ENCODE measurements around the gene HSD17B3.
"Not testable (repeated sequence)": the region's sequence is repeated elsewhere in the genome, so short reads cannot be mapped to it uniquely, and the experiment has no call there.

Gene HSD17B3

DNA sequence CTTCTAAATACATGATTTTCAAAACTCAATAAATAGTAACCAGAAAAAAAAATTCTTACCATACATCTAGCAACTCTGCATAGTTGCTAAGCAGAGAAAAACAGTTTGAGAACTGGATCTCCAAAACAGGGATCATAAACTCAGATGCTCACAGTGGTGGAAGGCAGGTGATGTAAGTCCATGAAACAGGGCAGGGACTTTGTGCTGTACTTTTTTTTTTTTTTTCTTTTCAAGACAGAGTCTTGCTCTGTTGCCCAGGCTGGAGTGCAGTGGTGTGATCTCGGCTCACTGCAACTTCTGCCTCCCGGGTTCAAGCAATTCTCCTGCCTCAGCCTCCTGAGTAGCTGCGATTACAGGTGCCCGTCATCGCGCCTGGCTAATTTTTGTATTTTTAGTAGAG, 5.0 kb upstream of the HSD17B3 start:
- H3K14ac ChIP-seq (ENCODE audit: low read length); DNase-seq (ENCODE audit: low spot score); H3K4me2 ChIP-seq (ENCODE audit: insufficient read depth, low read length, poor library complexity, severe bottlenecking); H3K4me1 ChIP-seq (ENCODE audit: control insufficient read depth in 2 of 2, insufficient read depth in 1 of 2, low read depth in 1 of 2, low read length in 2 of 2); H2AK5ac ChIP-seq (ENCODE audit: low read depth, low read length); H3K27ac ChIP-seq (replicated peaks; ENCODE audit: low read length); H3K9ac ChIP-seq (ENCODE audit: low read depth, low read length, poor library complexity); H3K79me1 ChIP-seq (ENCODE audit: low read depth, low read length); H3K9me3 ChIP-seq (replicated peaks in 1 of 2; ENCODE audit: control insufficient read depth in 2 of 2, insufficient read depth in 1 of 2, low read depth in 1 of 2, low read length in 2 of 2); H2BK120ac ChIP-seq (ENCODE audit: low read depth, low read length); H3K4ac ChIP-seq (ENCODE audit: low read length); H3K18ac ChIP-seq (ENCODE audit: low read length); H3K27me3 ChIP-seq (ENCODE audit: control insufficient read depth in 3 of 3, insufficient read depth in 3 of 3, low read depth in 1 of 3, low read length in 3 of 3); H2BK5ac ChIP-seq (ENCODE audit: low read length); H3K36me3 ChIP-seq (replicated peaks in 1 of 2; ENCODE audit: control insufficient read depth in 2 of 2, insufficient read depth in 2 of 2, low read length in 2 of 2); H2BK15ac ChIP-seq (ENCODE audit: low read length); H3K4me3 ChIP-seq (ENCODE audit: low read length in 2 of 2); H4K8ac ChIP-seq (ENCODE audit: low read depth, low read length); H2AFZ ChIP-seq (ENCODE audit: low read length); H2BK12ac ChIP-seq (ENCODE audit: low read length); H4K91ac ChIP-seq (ENCODE audit: low read depth, low read length, poor library complexity); H3K23ac ChIP-seq (ENCODE audit: low read depth, low read length, poor library complexity): not testable (repeated sequence)
- no CpG with 5 or more reads among the region's 6 CpGs for WGBS, 2 donors (ENCODE audit: extremely low coverage in 2 of 2, insufficient read length in 2 of 2, insufficient replicate concordance in 1 of 2)

DNA sequence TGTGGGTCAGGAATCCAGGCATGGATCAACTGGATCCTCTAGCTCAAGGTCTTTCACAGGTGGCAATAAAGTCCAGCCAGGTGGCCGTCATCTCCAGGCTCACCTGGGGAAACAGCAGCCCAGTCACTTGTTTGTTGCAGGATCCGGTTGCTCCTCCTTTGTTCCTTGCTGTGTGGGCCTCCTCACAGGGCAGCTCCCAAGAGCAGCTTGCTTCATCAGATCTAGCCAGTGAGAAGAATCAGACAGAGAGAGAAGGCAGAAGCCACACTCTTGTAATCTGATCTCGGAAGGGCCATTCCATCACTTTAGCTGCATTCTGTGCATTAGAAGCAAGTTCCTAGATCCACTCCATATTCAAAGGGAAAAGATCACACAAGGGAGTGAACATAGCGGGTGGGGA, 3.2 kb upstream of the HSD17B3 start:
- no peak overlapping the region for H3K4me2 ChIP-seq (ENCODE audit: insufficient read depth, low read length, poor library complexity, severe bottlenecking)
- H3K9ac ChIP-seq (ENCODE audit: low read depth, low read length, poor library complexity) = no peak overlapping the region
- no peak for DNase-seq (ENCODE audit: low spot score)
- H2BK5ac ChIP-seq (ENCODE audit: low read length) = no peak overlapping the region
- H3K23ac ChIP-seq (ENCODE audit: low read depth, low read length, poor library complexity) = no peak overlapping the region
- H2BK12ac ChIP-seq (ENCODE audit: low read length) = no peak overlapping the region
- H3K4me1 ChIP-seq (ENCODE audit: control insufficient read depth in 2 of 2, insufficient read depth in 1 of 2, low read depth in 1 of 2, low read length in 2 of 2) = peaks cover 1 to 4% of the 10 kb centered on the region in 2 donors
- no peak overlapping the region for H3K4me3 ChIP-seq (ENCODE audit: low read length in 2 of 2)
- no peak overlapping the region for H2AK5ac ChIP-seq (ENCODE audit: low read depth, low read length)
- no peak overlapping the region for H4K91ac ChIP-seq (ENCODE audit: low read depth, low read length, poor library complexity)
- no peaks in the 10 kb centered on the region for H3K9me3 ChIP-seq (replicated peaks in 1 of 2; ENCODE audit: control insufficient read depth in 2 of 2, insufficient read depth in 1 of 2, low read depth in 1 of 2, low read length in 2 of 2)
- H3K18ac ChIP-seq (ENCODE audit: low read length) = no peak overlapping the region
- H3K27ac ChIP-seq (replicated peaks; ENCODE audit: low read length) = no peak overlapping the region
- H4K8ac ChIP-seq (ENCODE audit: low read depth, low read length) = no peak overlapping the region
- no peak overlapping the region for H3K14ac ChIP-seq (ENCODE audit: low read length)
- H3K79me1 ChIP-seq (ENCODE audit: low read depth, low read length) = no peaks in the 10 kb centered on the region
- no peak overlapping the region for H2BK120ac ChIP-seq (ENCODE audit: low read depth, low read length)
- WGBS, 2 donors (ENCODE audit: extremely low coverage in 2 of 2, insufficient read length in 2 of 2, insufficient replicate concordance in 1 of 2) = no CpG with 5 or more reads among the region's 4 CpGs
- H3K36me3 ChIP-seq (replicated peaks in 1 of 2; ENCODE audit: control insufficient read depth in 2 of 2, insufficient read depth in 2 of 2, low read length in 2 of 2) = no peaks in the 10 kb centered on the region
- peak overlapping the region; percentile 68 for H2AFZ ChIP-seq (ENCODE audit: low read length)
- H2BK15ac ChIP-seq (ENCODE audit: low read length) = no peak overlapping the region
- no peak overlapping the region for H3K4ac ChIP-seq (ENCODE audit: low read length)
- no peaks in the 10 kb centered on the region for H3K27me3 ChIP-seq (ENCODE audit: control insufficient read depth in 3 of 3, insufficient read depth in 3 of 3, low read depth in 1 of 3, low read length in 3 of 3)

DNA sequence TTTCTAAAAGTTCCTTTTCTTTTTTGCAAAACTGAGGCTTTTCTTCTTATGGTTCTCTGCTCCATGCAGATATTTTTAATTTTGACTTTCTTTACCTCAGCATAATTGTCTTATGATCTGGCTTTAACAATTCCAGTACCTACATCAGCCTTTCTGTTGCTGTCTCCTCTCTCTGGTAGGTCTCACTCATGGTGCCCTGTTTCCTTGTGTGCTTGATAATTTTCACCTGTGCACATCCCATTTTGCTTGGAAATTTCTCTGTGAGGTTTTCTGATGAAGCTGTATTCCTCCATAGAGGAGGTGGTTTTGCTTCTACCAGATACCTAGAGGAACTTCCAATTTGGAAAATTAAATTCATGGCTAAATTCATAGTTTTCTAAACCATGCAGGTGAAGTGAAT, 2.3 kb upstream of the HSD17B3 start:
- Histone ChIP-seq H3K14ac (ENCODE audit: low read length) (no peak overlapping the region), H3K9me3 (replicated peaks in 1 of 2; ENCODE audit: control insufficient read depth in 2 of 2, insufficient read depth in 1 of 2, low read depth in 1 of 2, low read length in 2 of 2) (no peaks in the 10 kb centered on the region), H4K8ac (ENCODE audit: low read depth, low read length) (no peak overlapping the region), H2BK15ac (ENCODE audit: low read length) (no peak overlapping the region), H3K27me3 (ENCODE audit: control insufficient read depth in 3 of 3, insufficient read depth in 3 of 3, low read depth in 1 of 3, low read length in 3 of 3) (no peaks in the 10 kb centered on the region), H2AFZ (ENCODE audit: low read length) (no peak overlapping the region), H3K4ac (ENCODE audit: low read length) (no peak overlapping the region), H3K27ac (replicated peaks; ENCODE audit: low read length) (no peak overlapping the region), H3K36me3 (replicated peaks in 1 of 2; ENCODE audit: control insufficient read depth in 2 of 2, insufficient read depth in 2 of 2, low read length in 2 of 2) (no peaks in the 10 kb centered on the region), H3K23ac (ENCODE audit: low read depth, low read length, poor library complexity) (no peak overlapping the region), H4K91ac (ENCODE audit: low read depth, low read length, poor library complexity) (no peak overlapping the region), H2BK5ac (ENCODE audit: low read length) (no peak overlapping the region), H3K4me1 (ENCODE audit: control insufficient read depth in 2 of 2, insufficient read depth in 1 of 2, low read depth in 1 of 2, low read length in 2 of 2) (peaks cover 1 to 4% of the 10 kb centered on the region in 2 donors), H3K18ac (ENCODE audit: low read length) (no peak overlapping the region), H2BK12ac (ENCODE audit: low read length) (no peak overlapping the region), H3K4me2 (ENCODE audit: insufficient read depth, low read length, poor library complexity, severe bottlenecking) (no peak overlapping the region), H2BK120ac (ENCODE audit: low read depth, low read length) (no peak overlapping the region), H3K4me3 (ENCODE audit: low read length in 2 of 2) (no peak overlapping the region), H3K9ac (ENCODE audit: low read depth, low read length, poor library complexity) (no peak overlapping the region), H3K79me1 (ENCODE audit: low read depth, low read length) (no peaks in the 10 kb centered on the region), H2AK5ac (ENCODE audit: low read depth, low read length) (no peak overlapping the region)
- no peak for DNase-seq (ENCODE audit: low spot score)

DNA sequence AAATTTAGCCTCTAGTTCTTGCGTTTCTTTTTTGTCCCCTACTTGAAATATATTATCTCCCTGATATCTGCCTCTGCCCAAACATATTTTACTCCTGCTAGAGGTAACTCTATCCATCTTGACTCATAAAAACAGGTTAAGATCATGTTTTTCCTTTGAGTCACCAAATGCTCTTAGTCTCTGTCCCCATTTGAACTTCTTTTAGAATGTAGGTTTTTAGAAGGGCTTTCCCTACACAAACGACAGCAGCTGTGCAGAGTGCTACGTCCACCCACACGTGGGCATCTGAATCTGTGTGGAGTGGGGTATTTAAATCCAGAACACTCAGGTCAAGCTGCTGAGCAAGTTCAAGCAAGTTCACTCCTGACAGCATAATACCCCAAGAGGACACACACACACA, 2.2 kb downstream of the HSD17B3 start:
- H2AK5ac ChIP-seq (ENCODE audit: low read depth, low read length) = no peak overlapping the region
- no peak overlapping the region for H3K4ac ChIP-seq (ENCODE audit: low read length)
- no peak overlapping the region for H2AFZ ChIP-seq (ENCODE audit: low read length)
- no peak overlapping the region for H3K18ac ChIP-seq (ENCODE audit: low read length)
- no peak overlapping the region for H3K23ac ChIP-seq (ENCODE audit: low read depth, low read length, poor library complexity)
- H4K8ac ChIP-seq (ENCODE audit: low read depth, low read length) = no peak overlapping the region
- H2BK15ac ChIP-seq (ENCODE audit: low read length) = no peak overlapping the region
- H2BK5ac ChIP-seq (ENCODE audit: low read length) = no peak overlapping the region
- WGBS, 2 donors (ENCODE audit: extremely low coverage in 2 of 2, insufficient read length in 2 of 2, insufficient replicate concordance in 1 of 2) = no CpG with 5 or more reads among the region's 4 CpGs
- no peaks in the 10 kb centered on the region for H3K79me1 ChIP-seq (ENCODE audit: low read depth, low read length)
- H3K9me3 ChIP-seq (replicated peaks in 1 of 2; ENCODE audit: control insufficient read depth in 2 of 2, insufficient read depth in 1 of 2, low read depth in 1 of 2, low read length in 2 of 2) = peaks cover 0 to 3% of the 10 kb centered on the region in 2 donors
- H4K91ac ChIP-seq (ENCODE audit: low read depth, low read length, poor library complexity) = no peak overlapping the region
- H2BK120ac ChIP-seq (ENCODE audit: low read depth, low read length) = no peak overlapping the region
- no peak for DNase-seq (ENCODE audit: low spot score)
- no peaks in the 10 kb centered on the region for H3K27me3 ChIP-seq (ENCODE audit: control insufficient read depth in 3 of 3, insufficient read depth in 3 of 3, low read depth in 1 of 3, low read length in 3 of 3)
- H3K9ac ChIP-seq (ENCODE audit: low read depth, low read length, poor library complexity) = no peak overlapping the region
- no peak overlapping the region for H3K4me2 ChIP-seq (ENCODE audit: insufficient read depth, low read length, poor library complexity, severe bottlenecking)
- H2BK12ac ChIP-seq (ENCODE audit: low read length) = no peak overlapping the region
- no peaks in the 10 kb centered on the region for H3K36me3 ChIP-seq (replicated peaks in 1 of 2; ENCODE audit: control insufficient read depth in 2 of 2, insufficient read depth in 2 of 2, low read length in 2 of 2)
- H3K4me1 ChIP-seq (ENCODE audit: control insufficient read depth in 2 of 2, insufficient read depth in 1 of 2, low read depth in 1 of 2, low read length in 2 of 2) = peaks cover 0 to 3% of the 10 kb centered on the region in 2 donors
- no peak overlapping the region for H3K27ac ChIP-seq (replicated peaks; ENCODE audit: low read length)
- H3K14ac ChIP-seq (ENCODE audit: low read length) = no peak overlapping the region
- H3K4me3 ChIP-seq (ENCODE audit: low read length in 2 of 2) = no peak overlapping the region

Measured in neuronal stem cell (in vitro differentiated cells).